ENCODE measurements around the gene SLC45A3.
A peak's percentile ranks its signal among the peaks of the same experiment; 100 is the strongest.

The SLC45A3 gene

GRCh38 chr1:205631768-205632668 is 48.3 kb downstream of the SLC45A3 start, which contains the start of gene ELK4:
TSS of gene ELK4 (minus strand) at chr1:205632011. CDS start at chr1:205623882, 8,129 bp downstream.
- DNase-seq: peak; percentile 99

GRCh38 chr1:205631010-205631767 is 49.1 kb downstream of the SLC45A3 start:
- peak; percentile 88 for DNase-seq

- no peak for DNase-seq
Observed at GRCh38 chr1:205630651-205631009, 49.7 kb downstream of the SLC45A3 start.

GRCh38 chr1:205630241-205630640 is 50.1 kb downstream of the SLC45A3 start:
- DNase-seq: peak; percentile 36

- DNase-seq: peak; percentile 38
Observed at GRCh38 chr1:205629751-205630150, 50.6 kb downstream of the SLC45A3 start.

GRCh38 chr1:205627956-205628355 is 52.4 kb downstream of the SLC45A3 start:
- no peak for DNase-seq

- DNase-seq: no peak
Observed at GRCh38 chr1:205626216-205626615, 54.1 kb downstream of the SLC45A3 start.

- no peak for DNase-seq
Observed at GRCh38 chr1:205623646-205624045, 56.7 kb downstream of the SLC45A3 start.

GRCh38 chr1:205620269-205620668 is 60.0 kb downstream of the SLC45A3 start:
- no peak for DNase-seq

GRCh38 chr1:205619376-205619775 is 60.9 kb downstream of the SLC45A3 start:
- no peak for DNase-seq

- DNase-seq: no peak
Observed at GRCh38 chr1:205616563-205617293, 63.6 kb downstream of the SLC45A3 start.

- no peak for DNase-seq
Observed at GRCh38 chr1:205615789-205616188, 64.5 kb downstream of the SLC45A3 start.

- no peak for DNase-seq
Observed at GRCh38 chr1:205613854-205614412, 66.4 kb downstream of the SLC45A3 start.

GRCh38 chr1:205612556-205612955 is 67.8 kb downstream of the SLC45A3 start:
- DNase-seq: no peak

- DNase-seq: no peak
Observed at GRCh38 chr1:205612104-205612503, 68.2 kb downstream of the SLC45A3 start.

GRCh38 chr1:205610901-205611466 is 69.3 kb downstream of the SLC45A3 start:
- DNase-seq: no peak

GRCh38 chr1:205610036-205610435 is 70.3 kb downstream of the SLC45A3 start:
- DNase-seq: no peak

Measured in CD4-positive, alpha-beta T cell treated with Interleukin-10 for 1 hour (primary cell).